SK-N-MC (cell line): ENCODE data around the gene MAP3K2.

ENCODE experiments used
- EZH2 ChIP-seq: fragments of 200-600 bp; sonication (generic); IDR thresholded peaks from one replicate; pipeline ENCODE4 v1.6.1; 2017; ENCODE audit warnings: antibody characterized with exemption
- FOXP2 ChIP-seq: optimal IDR thresholded peaks from 2 replicates; pipeline ENCODE3; 2011; ENCODE audit warnings: mild to moderate bottlenecking, moderate library complexity; ENCODE audit not compliant: insufficient read depth; ENCODE audit errors: extremely low read length, control extremely low read depth
- POLR2AphosphoS5 ChIP-seq: IDR thresholded peaks from 2 replicates; pipeline ENCODE4 v1.6.1; 2012; ENCODE audit warnings: mild to moderate bottlenecking, low read depth, low read length, borderline replicate concordance

DNA sequence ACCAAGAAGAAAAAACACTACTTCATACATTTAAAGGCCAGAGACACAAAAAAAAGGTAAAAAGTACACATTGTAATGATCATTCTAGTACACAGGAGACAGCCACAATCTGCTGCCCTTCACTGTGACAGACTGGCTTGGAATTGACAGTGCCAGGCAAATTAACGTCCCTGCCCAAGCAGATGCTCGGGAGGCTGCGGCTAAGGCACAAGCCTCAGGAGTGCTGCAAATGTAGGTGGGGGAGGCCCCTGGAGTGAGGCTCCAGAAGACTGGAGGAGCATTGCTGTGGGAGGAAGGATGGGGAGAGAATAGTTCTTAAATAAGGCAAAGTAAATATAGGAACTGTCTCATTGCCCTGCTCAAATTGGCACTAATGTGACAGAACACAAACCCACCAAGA lies 112.4 kb downstream of the MAP3K2 start:
- TF ChIP-seq EZH2 (no peak), POLR2AphosphoS5 (no peak), FOXP2 (no peak)
